CD4-positive, alpha-beta T cell treated with Interleukin-4 for 4 hours (primary cell): Measurements from ENCODE around the gene YDJC.
A peak's percentile ranks its signal among the peaks of the same experiment; 100 is the strongest.
"Not testable (repeated sequence)": the region's sequence is repeated elsewhere in the genome, so short reads cannot be mapped to it uniquely, and the experiment has no call there.

Experiments used
- DNase-seq: peaks from one replicate; pipeline ENCODE4 v3.0.0-alpha.2; 2020

Gene YDJC

GRCh38 chr22:21631025-21631424 is 1.2 kb upstream of the YDJC start:
- DNase-seq: no peak

GRCh38 chr22:21628386-21629254 is 1.2 kb downstream of the YDJC start:
- no peak for DNase-seq

- no peak for DNase-seq
These were observed 2.9 kb downstream of the YDJC start for GRCh38 chr22:21626735-21627469.

GRCh38 chr22:21626073-21626734 is 3.6 kb downstream of the YDJC start:
- no peak for DNase-seq

GRCh38 chr22:21624880-21625791 is 4.7 kb downstream of the YDJC start:
- no peak for DNase-seq

GRCh38 chr22:21624120-21624879 is 5.5 kb downstream of the YDJC start:
- peak; percentile 24 for DNase-seq

- no peak for DNase-seq
These were observed 6.2 kb downstream of the YDJC start for GRCh38 chr22:21623648-21623970.

GRCh38 chr22:21622919-21623647 is 6.7 kb downstream of the YDJC start:
- no peak for DNase-seq

- DNase-seq: peak; percentile 6
These were observed 7.6 kb downstream of the YDJC start for GRCh38 chr22:21622011-21622918.

- no peak for DNase-seq
These were observed 8.8 kb downstream of the YDJC start for GRCh38 chr22:21621025-21621424.

- DNase-seq: not testable (repeated sequence)
These were observed 12.5 kb downstream of the YDJC start for GRCh38 chr22:21617337-21617736.

GRCh38 chr22:21615731-21616130 is 14.1 kb downstream of the YDJC start:
- no peak for DNase-seq

GRCh38 chr22:21613553-21614233 is 16.1 kb downstream of the YDJC start:
- DNase-seq: no peak

GRCh38 chr22:21612858-21613257 is 17.0 kb downstream of the YDJC start:
- no peak for DNase-seq

GRCh38 chr22:21611210-21611977 is 18.4 kb downstream of the YDJC start:
- DNase-seq: no peak

GRCh38 chr22:21609556-21610157 is 20.2 kb downstream of the YDJC start:
- not testable (repeated sequence) for DNase-seq

GRCh38 chr22:21606775-21607174 is 23.0 kb downstream of the YDJC start:
- no peak for DNase-seq

GRCh38 chr22:21605887-21606564 is 23.8 kb downstream of the YDJC start:
- no peak for DNase-seq
